Measurements from ENCODE around the gene PDZD7. TPM values are rescaled to one million over a fixed set of nuclear protein-coding genes. Genes with fewer than 3 reads are reported as not detected.

Gene PDZD7
- total and polyA plus RNA-seq, 4 experiments from 2014 or later = 0.20 to 1.8 (median 0.70) TPM

DNA sequence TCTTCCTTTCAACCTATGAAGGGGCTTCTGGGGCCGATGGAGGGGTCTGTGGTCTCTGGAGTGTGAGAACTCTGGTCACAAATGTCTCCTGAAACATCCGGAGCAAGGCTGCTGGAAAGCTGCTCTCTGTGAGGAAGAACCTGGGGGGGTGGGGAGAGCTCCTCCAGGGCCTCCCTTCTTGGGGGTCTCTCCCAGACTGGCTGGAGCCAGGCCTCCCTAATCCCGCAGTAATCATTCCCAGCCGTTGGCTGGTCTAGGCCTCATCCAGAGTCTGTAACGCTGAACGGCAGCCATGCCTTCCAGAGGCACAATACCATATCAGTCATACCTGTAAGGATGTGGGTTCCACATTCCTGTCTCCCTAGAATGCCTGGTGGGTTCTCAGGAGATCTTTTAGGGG lies 35.7 kb downstream of the PDZD7 start:
- Mint-ChIP-seq H3K27me3 (no peaks in the 10 kb centered on the region), H3K36me3 (peaks cover 18 to 41% of the 10 kb centered on the region in 2 donors), H3K4me1 (peaks cover 17 to 35% (median 22%) of the 10 kb centered on the region in 4 donors), H3K27ac (peak overlapping the region in 6 of 7 donors; percentile 22 to 81 (median 68)), H3K4me3 (peak overlapping the region in 7 of 8 donors; percentile 45 to 87 (median 61)), H3K9me3 (peaks cover 0 to 3% (median 0%) of the 10 kb centered on the region in 8 donors)
- peaks cover 13% of the 10 kb centered on the region for H3K36me3 ChIP-seq (ENCODE audit: insufficient read depth, low read length)
- intact Hi-C loops (cut with micrococcal nuclease) = loop anchor here (5.0 to 10.0 kb wide), 2 partner anchors 433 to 460 kb away; partner anchors contain the start of gene HIF1AN
- H3K9me3 ChIP-seq (ENCODE audit: control insufficient read depth in 1 of 2, low read length in 2 of 2) = no peaks in the 10 kb centered on the region
- ChIA-PET POLR2A (ENCODE audit: partially characterized antibody) (interaction anchor here (5.2 to 6.1 kb wide), 2 partner anchors 8 to 35 kb away, joined by 84 to 90 read pairs; partner anchors contain the start of genes MRPL43, PDZD7, SFXN3 and TWNK), CTCF (ENCODE audit: partially characterized antibody) (interaction anchor here (0.6 to 12.0 kb wide), 2 partner anchors 22 to 658 kb away, joined by 3 to 171 read pairs; no protein-coding TSS in a partner anchor)
- H3K4me3 ChIP-seq (ENCODE audit: low read length in 2 of 2) = no peak overlapping the region
- H3K4me1 ChIP-seq (ENCODE audit: insufficient read depth, low read length) = peaks cover 24% of the 10 kb centered on the region
- H3K27ac ChIP-seq (ENCODE audit: low read depth, low read length) = no peak overlapping the region
- DNase-seq = no peak
- no peaks in the 10 kb centered on the region for H3K27me3 ChIP-seq (ENCODE audit: insufficient read depth, low read length)

- no peaks in the 10 kb centered on the region for H3K27me3 Mint-ChIP-seq
- no peak for DNase-seq
- ChIA-PET CTCF (ENCODE audit: partially characterized antibody) (interaction anchor here (1.0 to 12.0 kb wide), 2 partner anchors 18 to 23 kb away, joined by 5 to 171 read pairs; no protein-coding TSS in a partner anchor), POLR2A (ENCODE audit: partially characterized antibody) (no interaction called here)
- H3K4me3 ChIP-seq (ENCODE audit: low read length in 2 of 2) = no peak overlapping the region
- H3K27ac ChIP-seq (ENCODE audit: low read depth, low read length) = no peak overlapping the region
- H3K4me1 ChIP-seq (ENCODE audit: insufficient read depth, low read length) = peaks cover 20% of the 10 kb centered on the region
- H3K36me3 ChIP-seq (ENCODE audit: insufficient read depth, low read length) = peaks cover 23% of the 10 kb centered on the region
- H3K9me3 Mint-ChIP-seq = peaks cover 0 to 3% (median 0%) of the 10 kb centered on the region in 8 donors
- no peaks in the 10 kb centered on the region for H3K9me3 ChIP-seq (ENCODE audit: control insufficient read depth in 1 of 2, low read length in 2 of 2)
- no peaks in the 10 kb centered on the region for H3K27me3 ChIP-seq (ENCODE audit: insufficient read depth, low read length)
- H3K4me1 Mint-ChIP-seq = peaks cover 18 to 35% (median 26%) of the 10 kb centered on the region in 4 donors
- H3K4me3 Mint-ChIP-seq = peak overlapping the region in 2 of 8 donors; percentile 4 to 9
- H3K27ac Mint-ChIP-seq = peak overlapping the region in 3 of 7 donors; percentile 29 to 49 (median 38)
- H3K36me3 Mint-ChIP-seq = peaks cover 18 to 41% of the 10 kb centered on the region in 2 donors
- intact Hi-C loops (cut with micrococcal nuclease) = loop anchor here (10.0 kb wide), 1 partner anchor 459 kb away; the partner anchor contains the start of gene HIF1AN
Observed at GRCh38 chr10:100993986-100994708, 36.8 kb downstream of the PDZD7 start.

DNA sequence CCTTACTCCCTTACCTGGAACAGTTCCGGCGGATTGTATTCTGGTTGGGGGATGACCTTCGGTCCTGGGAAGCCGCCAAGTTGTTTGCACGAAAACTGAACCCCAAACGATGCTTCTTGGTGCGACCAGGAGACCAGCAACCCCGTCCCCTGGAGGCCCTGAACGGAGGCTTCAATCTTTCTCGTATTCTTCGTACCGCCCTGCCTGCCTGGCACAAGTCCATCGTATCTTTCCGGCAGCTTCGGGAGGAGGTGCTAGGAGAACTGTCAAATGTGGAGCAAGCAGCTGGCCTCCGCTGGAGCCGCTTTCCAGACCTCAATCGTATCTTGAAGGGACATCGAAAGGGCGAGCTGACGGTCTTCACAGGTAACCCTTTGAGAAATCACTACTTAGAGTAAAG lies 41.8 kb downstream of the PDZD7 start:
- Mint-ChIP-seq H3K9me3 (no peaks in the 10 kb centered on the region), H3K27ac (no peak overlapping the region), H3K4me3 (peak overlapping the region in 4 of 8 donors; percentile 6 to 54 (median 47)), H3K36me3 (peaks cover 22 to 50% of the 10 kb centered on the region in 2 donors), H3K27me3 (no peaks in the 10 kb centered on the region), H3K4me1 (peaks cover 16 to 44% (median 30%) of the 10 kb centered on the region in 4 donors)
- intact Hi-C loops (cut with micrococcal nuclease) = no loop called here
- Histone ChIP-seq H3K27ac (ENCODE audit: low read depth, low read length) (no peak overlapping the region), H3K4me3 (ENCODE audit: low read length in 2 of 2) (no peak overlapping the region), H3K27me3 (ENCODE audit: insufficient read depth, low read length) (no peaks in the 10 kb centered on the region), H3K9me3 (ENCODE audit: control insufficient read depth in 1 of 2, low read length in 2 of 2) (no peaks in the 10 kb centered on the region), H3K36me3 (ENCODE audit: insufficient read depth, low read length) (peaks cover 23% of the 10 kb centered on the region), H3K4me1 (ENCODE audit: insufficient read depth, low read length) (peaks cover 25% of the 10 kb centered on the region)
- ChIA-PET POLR2A (ENCODE audit: partially characterized antibody) (interaction anchor here (1.1 to 6.4 kb wide), 2 partner anchors 9 to 42 kb away, joined by 3 to 84 read pairs; partner anchors contain the start of genes LZTS2, PDZD7 and SFXN3), CTCF (ENCODE audit: partially characterized antibody) (interaction anchor here (0.6 to 12.0 kb wide), 5 partner anchors 8 to 69 kb away, joined by 3 to 171 read pairs (median 6); partner anchors contain the start of gene LZTS2)
- DNase-seq = no peak

DNA sequence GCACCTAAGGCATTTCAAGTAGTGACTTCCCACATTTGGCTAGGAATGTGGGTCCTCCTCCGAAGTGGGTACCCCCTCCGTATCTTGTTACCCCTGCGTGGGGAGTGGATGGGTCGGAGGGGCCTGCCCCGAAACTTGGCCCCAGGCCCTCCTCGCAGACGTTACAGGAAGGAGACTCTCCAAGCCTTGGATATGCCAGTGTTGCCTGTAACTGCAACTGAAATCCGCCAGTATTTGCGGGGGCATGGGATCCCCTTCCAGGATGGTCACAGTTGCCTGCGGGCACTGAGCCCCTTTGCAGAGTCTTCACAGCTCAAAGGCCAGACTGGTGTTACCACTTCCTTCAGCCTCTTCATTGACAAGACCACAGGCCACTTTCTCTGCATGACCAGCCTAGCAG lies 42.8 kb downstream of the PDZD7 start:
- Histone ChIP-seq H3K36me3 (ENCODE audit: insufficient read depth, low read length) (peaks cover 23% of the 10 kb centered on the region), H3K4me3 (ENCODE audit: low read length in 2 of 2) (peak overlapping the region; percentile 67 to 91), H3K27ac (ENCODE audit: low read depth, low read length) (peak overlapping the region; percentile 71), H3K9me3 (ENCODE audit: control insufficient read depth in 1 of 2, low read length in 2 of 2) (no peaks in the 10 kb centered on the region), H3K4me1 (ENCODE audit: insufficient read depth, low read length) (peaks cover 25% of the 10 kb centered on the region), H3K27me3 (ENCODE audit: insufficient read depth, low read length) (no peaks in the 10 kb centered on the region)
- Mint-ChIP-seq H3K27ac (peak overlapping the region in 2 of 7 donors; percentile 41 to 97), H3K36me3 (peaks cover 22 to 44% of the 10 kb centered on the region in 2 donors), H3K9me3 (no peaks in the 10 kb centered on the region), H3K4me3 (peak overlapping the region; percentile 85 to 98 (median 94)), H3K27me3 (no peaks in the 10 kb centered on the region), H3K4me1 (peaks cover 16 to 44% (median 30%) of the 10 kb centered on the region in 4 donors)
- intact Hi-C loops (cut with micrococcal nuclease) = no loop called here
- CTCF ChIA-PET (ENCODE audit: partially characterized antibody) = interaction anchor here (2.3 to 12.0 kb wide), 3 partner anchors 9 to 29 kb away, joined by 6 to 171 read pairs (median 46); no protein-coding TSS in a partner anchor
- no peak for DNase-seq
- POLR2A ChIA-PET (ENCODE audit: partially characterized antibody) = interaction anchor here (1.1 to 6.4 kb wide), 3 partner anchors 10 to 75 kb away, joined by 3 to 84 read pairs (median 7); partner anchors contain the start of genes LZTS2, PDZD7, SFXN3 and SLF2

GRCh38 chr10:100987685-100988049 lies 43.3 kb downstream of the PDZD7 start:
- Histone ChIP-seq H3K4me1 (ENCODE audit: insufficient read depth, low read length) (peaks cover 25% of the 10 kb centered on the region), H3K27ac (ENCODE audit: low read depth, low read length) (peak overlapping the region; percentile 71), H3K27me3 (ENCODE audit: insufficient read depth, low read length) (no peaks in the 10 kb centered on the region), H3K36me3 (ENCODE audit: insufficient read depth, low read length) (peaks cover 23% of the 10 kb centered on the region), H3K4me3 (ENCODE audit: low read length in 2 of 2) (peak overlapping the region; percentile 67 to 91), H3K9me3 (ENCODE audit: control insufficient read depth in 1 of 2, low read length in 2 of 2) (no peaks in the 10 kb centered on the region)
- H3K9me3 Mint-ChIP-seq = no peaks in the 10 kb centered on the region
- H3K27ac Mint-ChIP-seq = peak overlapping the region; percentile 41 to 97 (median 92)
- peak overlapping the region; percentile 85 to 98 (median 94) for H3K4me3 Mint-ChIP-seq
- intact Hi-C loops (cut with micrococcal nuclease) = loop anchor here (1.0 to 2.0 kb wide), 3 partner anchors 10 to 75 kb away; partner anchors contain the start of genes PDZD7, SFXN3 and SLF2
- peaks cover 24 to 44% of the 10 kb centered on the region in 2 donors for H3K36me3 Mint-ChIP-seq
- DNase-seq = no peak
- no peaks in the 10 kb centered on the region for H3K27me3 Mint-ChIP-seq
- H3K4me1 Mint-ChIP-seq = peaks cover 16 to 44% (median 31%) of the 10 kb centered on the region in 4 donors
- POLR2A ChIA-PET (ENCODE audit: partially characterized antibody) = interaction anchor here (1.3 to 6.4 kb wide), 4 partner anchors 10 to 75 kb away, joined by 6 to 84 read pairs (median 8); partner anchors contain the start of genes LZTS2, PDZD7, SFXN3 and SLF2
- CTCF ChIA-PET (ENCODE audit: partially characterized antibody) = interaction anchor here (0.8 to 12.0 kb wide), 4 partner anchors 10 to 43 kb away, joined by 4 to 171 read pairs (median 26); partner anchors contain the start of genes PDZD7 and SFXN3

DNA sequence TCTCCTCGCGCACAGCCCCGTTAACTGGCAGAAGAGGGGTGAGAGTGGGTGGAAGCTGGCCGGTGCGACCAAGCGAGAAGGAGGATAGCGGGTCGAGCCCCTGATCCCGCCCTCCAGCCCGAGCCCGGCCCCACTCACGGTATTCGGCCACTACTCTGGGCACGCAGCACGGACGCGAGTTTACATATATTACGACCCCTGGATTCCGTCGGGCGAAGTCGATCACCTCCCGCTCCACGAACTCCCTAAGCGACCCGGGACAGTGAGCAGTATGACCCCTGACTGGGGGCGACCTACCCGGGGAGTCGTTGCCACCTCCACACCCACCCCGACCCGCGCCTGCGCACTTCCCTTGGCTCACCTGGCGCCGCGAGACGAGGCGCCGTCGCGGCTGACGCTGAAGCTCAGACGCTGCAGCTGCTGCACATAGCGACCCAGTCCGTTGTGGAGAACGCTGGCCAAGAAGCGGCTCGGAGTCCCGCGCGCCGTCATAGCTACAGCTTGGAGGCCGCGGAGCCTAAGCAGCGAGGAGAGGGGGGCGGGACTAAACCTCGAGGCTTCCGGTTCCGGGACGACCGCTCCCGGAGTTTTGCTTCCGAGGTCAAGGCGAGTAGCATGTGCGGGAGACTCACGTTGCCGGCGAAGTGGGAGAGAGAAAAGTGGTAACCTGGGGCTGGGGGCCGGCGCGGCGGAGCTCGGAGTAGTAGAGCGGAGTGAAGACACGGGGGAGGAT lies 43.8 kb downstream of the PDZD7 start, which contains the start of the genes MRPL43 and TWNK:
TSS of gene MRPL43 (minus strand) at position 546 of the 733 bp plus-strand sequence. CDS start at position 492, 54 bp downstream.
TSS of gene TWNK (plus strand) at position 592 of the 733 bp plus-strand sequence. CDS start 668 bp downstream, outside the sequence.
- Mint-ChIP-seq H3K27ac (peak within 1 kb of the TSS; percentile 41 to 97 (median 92)), H3K4me1 (peaks cover 16 to 44% (median 32%) of the 10 kb centered on the region in 4 donors)
- H3K9me3 ChIP-seq (ENCODE audit: control insufficient read depth in 1 of 2, low read length in 2 of 2) = no peaks in the 10 kb centered on the region

More for the DNA sequence above, 43.8 kb downstream of the PDZD7 start, which contains the start of the genes MRPL43 and TWNK:
- CTCF ChIA-PET (ENCODE audit: partially characterized antibody) = interaction anchor here (0.8 to 5.1 kb wide), 4 partner anchors 10 to 54 kb away, joined by 3 to 46 read pairs (median 5); partner anchors contain the start of genes PDZD7 and SFXN3
- Mint-ChIP-seq H3K36me3 (peaks cover 30 to 47% of the 10 kb centered on the region in 2 donors), H3K4me3 (peak within 1 kb of the TSS; percentile 85 to 98 (median 94)), H3K27me3 (no peaks in the 10 kb centered on the region), H3K9me3 (no peaks in the 10 kb centered on the region)
- peaks cover 23% of the 10 kb centered on the region for H3K36me3 ChIP-seq (ENCODE audit: insufficient read depth, low read length)
- peaks cover 25% of the 10 kb centered on the region for H3K4me1 ChIP-seq (ENCODE audit: insufficient read depth, low read length)
- H3K4me3 ChIP-seq (ENCODE audit: low read length in 2 of 2) = peak within 1 kb of the TSS; percentile 67 to 91
- H3K27ac ChIP-seq (ENCODE audit: low read depth, low read length) = peak within 1 kb of the TSS; percentile 71
- H3K27me3 ChIP-seq (ENCODE audit: insufficient read depth, low read length) = no peaks in the 10 kb centered on the region
- POLR2A ChIA-PET (ENCODE audit: partially characterized antibody) = interaction anchor here (0.6 to 6.4 kb wide), 5 partner anchors 11 to 74 kb away, joined by 3 to 84 read pairs (median 7); partner anchors contain the start of genes LZTS2, PDZD7, SFXN3 and SLF2
- DNase-seq = peak; percentile 83 to 90 (median 86)
- intact Hi-C loops (cut with micrococcal nuclease) = loop anchor here (1.0 to 2.0 kb wide), 3 partner anchors 10 to 74 kb away; partner anchors contain the start of genes PDZD7, SFXN3 and SLF2
